H1 (cell line): ENCODE data around the gene CBARP. TPM values are rescaled to one million over a fixed set of nuclear protein-coding genes. Genes with fewer than 3 reads are reported as not detected.

Source experiments
- CTCF ChIA-PET: fragments of 300-600 bp; sonication (Branson Sonifier 250); formaldehyde crosslinking; loops from one replicate; lab custom pipeline; 2021; ENCODE audit not compliant: partially characterized antibody; lab: Charles Lee
- POLR2A ChIA-PET: fragments of 300-600 bp; sonication (Branson Sonifier 250); formaldehyde crosslinking; loops from one replicate; lab custom pipeline; 2021; ENCODE audit warnings: inconsistent platforms; ENCODE audit not compliant: partially characterized antibody; lab: Charles Lee
- DNase-seq, 2 experiments: peaks; one replicate each; pipeline versions ENCODE4 v3.0.0 to v3.0.0-alpha.2; 2010 to 2022; ENCODE audit warnings: low spot score in 2 of 2, low read depth in 1 of 2, mixed read lengths in 1 of 2
- FAIRE-seq: peaks from 2 replicates; lab custom pipeline; 2011; peaks lifted over from hg19 to GRCh38; lab: Jason Lieb, UNC
- H2AFZ ChIP-seq: 2 replicates; pipeline ENCODE4 v1.8.1; 2012; ENCODE audit warnings: low read length, inconsistent platforms
- H2AK5ac ChIP-seq: 2 replicates; pipeline ENCODE4 v1.6.1; 2013; ENCODE audit warnings: low read depth, low read length
- H2BK120ac ChIP-seq: replicated peaks from 2 replicates; pipeline ENCODE3; 2013; ENCODE audit warnings: low read depth, low read length, inconsistent platforms
- H2BK12ac ChIP-seq: 2 replicates; pipeline ENCODE4 v1.6.1; 2013; ENCODE audit warnings: low read depth, low read length
- H2BK15ac ChIP-seq: 2 replicates; pipeline ENCODE4 v1.6.1; 2013; ENCODE audit warnings: low read length
- H2BK20ac ChIP-seq: 2 replicates; pipeline ENCODE4 v1.6.1; 2013; ENCODE audit warnings: low read length
- H2BK5ac ChIP-seq: 2 replicates; pipeline ENCODE4 v1.6.1; 2013; ENCODE audit warnings: low read depth, low read length
- H3K14ac ChIP-seq: 2 replicates; pipeline ENCODE4 v1.6.1; 2013; ENCODE audit warnings: inconsistent platforms; ENCODE audit not compliant: insufficient read length
- H3K18ac ChIP-seq: 2 replicates; pipeline ENCODE4 v1.6.1; 2013; ENCODE audit warnings: low read length; ENCODE audit errors: extremely low read depth
- H3K23ac ChIP-seq: 2 replicates; pipeline ENCODE4 v1.6.1; 2013; ENCODE audit warnings: inconsistent platforms; ENCODE audit not compliant: insufficient read length
- H3K23me2 ChIP-seq: 2 replicates; pipeline ENCODE4 v1.6.1; 2013; ENCODE audit warnings: low read depth, low read length
- H3K27ac ChIP-seq: 2 replicates; pipeline ENCODE4 v1.6.1; 2011; ENCODE audit warnings: low read depth, low read length, inconsistent platforms
- H3K27me3 ChIP-seq, 4 experiments: replicated peaks in 1 of 4; 1 replicate in 1 of 4; 2 replicates in 3 of 4; pipeline versions ENCODE4 v1.6.1 to v1.8.1; 2011 to 2013; ENCODE audit warnings: low read length in 3 of 4, mild to moderate bottlenecking in 3 of 4, inconsistent platforms in 2 of 4, mixed read lengths in 2 of 4, moderate library complexity in 1 of 4; ENCODE audit not compliant: control insufficient read depth in 3 of 4, insufficient read depth in 3 of 4; ENCODE audit errors: extremely low read depth in 1 of 4
- H3K36me3 ChIP-seq, 4 experiments: 2 replicates each; pipeline versions ENCODE4 v1.6.1 to v1.8.1; 2011 to 2013; ENCODE audit warnings: mild to moderate bottlenecking in 4 of 4, low read length in 3 of 4, moderate library complexity in 2 of 4, control low read depth in 1 of 4, inconsistent platforms in 1 of 4; ENCODE audit not compliant: insufficient read depth in 4 of 4, control insufficient read depth in 2 of 4
- H3K4ac ChIP-seq: replicated peaks from 2 replicates; pipeline ENCODE3; 2013; ENCODE audit warnings: low read length, low read depth, mixed read lengths, inconsistent platforms; ENCODE audit not compliant: insufficient read length
- H3K4me1 ChIP-seq, 4 experiments: replicated peaks in 1 of 4; 1 replicate in 1 of 4; 2 replicates in 3 of 4; pipeline versions ENCODE4 v1.6.1 to v1.8.1; 2011 to 2013; ENCODE audit warnings: low read length in 3 of 4, inconsistent platforms in 2 of 4, mixed read lengths in 1 of 4; ENCODE audit not compliant: insufficient read depth in 4 of 4, control insufficient read depth in 3 of 4
- H3K4me2 ChIP-seq, 2 experiments: 2 replicates each; pipeline versions ENCODE4 v1.6.1 to v1.8.1; 2011 to 2013; ENCODE audit warnings: low read depth in 2 of 2, low read length in 2 of 2, control low read depth in 1 of 2, inconsistent platforms in 1 of 2, mild to moderate bottlenecking in 1 of 2; ENCODE audit not compliant: insufficient read depth in 1 of 2
- H3K4me3 ChIP-seq, 4 experiments: fragments of 200-600, 300-600 bp in 1 of 4; sonication (generic), shearing (Covaris generic), sonication (Bioruptor Twin) in 1 of 4; 2 replicates each; pipeline versions ENCODE4 v1.5.1 to v1.8.1; 2011 to 2016; ENCODE audit warnings: low read length in 4 of 4, low read depth in 3 of 4, control low read depth in 2 of 4, inconsistent platforms in 2 of 4, mild to moderate bottlenecking in 2 of 4, mixed read lengths in 1 of 4, moderate library complexity in 1 of 4; ENCODE audit not compliant: insufficient read depth in 2 of 4; ENCODE audit errors: extremely low read depth in 1 of 4
- H3K56ac ChIP-seq: replicated peaks from 2 replicates; pipeline ENCODE3; 2013; ENCODE audit warnings: low read depth, mild to moderate bottlenecking, mixed read lengths, low read length, inconsistent platforms; ENCODE audit not compliant: insufficient read length
- H3K79me1 ChIP-seq: 2 replicates; pipeline ENCODE4 v1.6.1; 2013; ENCODE audit warnings: low read depth, low read length, control low read depth
- H3K79me2 ChIP-seq, 2 experiments: 2 replicates each; pipeline versions ENCODE4 v1.6.1 to v1.8.1; 2012 to 2013; ENCODE audit warnings: low read length in 2 of 2, mild to moderate bottlenecking in 2 of 2, inconsistent platforms in 1 of 2; ENCODE audit not compliant: insufficient read depth in 2 of 2, control insufficient read depth in 1 of 2
- H3K9ac ChIP-seq, 4 experiments: replicated peaks in 1 of 4; 1 replicate in 1 of 4; 2 replicates in 3 of 4; pipeline versions ENCODE4 v1.6.1 to v1.8.1; 2011 to 2013; ENCODE audit warnings: low read depth in 3 of 4, low read length in 3 of 4, control low read depth in 2 of 4, mild to moderate bottlenecking in 2 of 4, moderate library complexity in 2 of 4, inconsistent platforms in 1 of 4; ENCODE audit errors: extremely low read depth in 1 of 4
- H3K9me3 ChIP-seq, 2 experiments: 2 replicates each; pipeline versions ENCODE4 v1.6.1 to v1.8.1; 2012 to 2013; ENCODE audit warnings: mild to moderate bottlenecking in 2 of 2, moderate library complexity in 2 of 2, control low read depth in 1 of 2, inconsistent platforms in 1 of 2, low read depth in 1 of 2, low read length in 1 of 2, mixed read lengths in 1 of 2; ENCODE audit not compliant: insufficient read depth in 2 of 2
- H4K20me1 ChIP-seq, 2 experiments: replicated peaks in 1 of 2; 2 replicates each; pipeline versions ENCODE3 to v1.8.1; 2011 to 2013; ENCODE audit warnings: inconsistent platforms in 2 of 2, low read length in 2 of 2, mild to moderate bottlenecking in 1 of 2; ENCODE audit not compliant: insufficient read depth in 2 of 2, control insufficient read depth in 1 of 2
- H4K5ac ChIP-seq: 2 replicates; pipeline ENCODE4 v1.6.1; 2013; ENCODE audit warnings: low read length, low read depth, mixed read lengths, inconsistent platforms; ENCODE audit not compliant: insufficient read length
- H4K8ac ChIP-seq: 2 replicates; pipeline ENCODE4 v1.8.0; 2013; ENCODE audit warnings: mild to moderate bottlenecking, moderate library complexity, low read length, inconsistent platforms; ENCODE audit not compliant: insufficient read depth; ENCODE audit errors: extremely low read depth
- H4K91ac ChIP-seq: replicated peaks from 2 replicates; pipeline ENCODE3; 2013; ENCODE audit warnings: low read length, mixed read lengths, inconsistent platforms; ENCODE audit not compliant: insufficient read length
- CBX5 ChIP-seq: fragments of 300-800, 300-1000 bp; sonication (generic); IDR thresholded peaks from 2 replicates; pipeline ENCODE4 v1.7.1; 2016; ENCODE audit warnings: antibody characterized with exemption, low read length, low read depth
- EGR1 ChIP-seq: IDR thresholded peaks from 2 replicates; pipeline ENCODE4 v1.6.1; 2011; ENCODE audit warnings: low read depth, low read length, borderline replicate concordance
- JUN ChIP-seq: IDR thresholded peaks from 2 replicates; pipeline ENCODE4 v1.6.1; 2011; ENCODE audit warnings: low read depth, mild to moderate bottlenecking, improper control_type of control experiment, low read length
- JUND ChIP-seq: IDR thresholded peaks from 2 replicates; pipeline ENCODE4 v1.6.1; 2011; ENCODE audit warnings: mild to moderate bottlenecking, improper control_type of control experiment, low read length
- PHF8 ChIP-seq: fragments of 200-600 bp; sonication (generic); conservative IDR thresholded peaks from 2 replicates; pipeline ENCODE4 v1.7.1; 2012; ENCODE audit warnings: low read depth, mild to moderate bottlenecking, inconsistent platforms, low read length, moderate library complexity
- POLR2A ChIP-seq, 2 experiments: IDR thresholded peaks; 1 replicate in 1 of 2; 2 replicates in 1 of 2; pipeline ENCODE4 v1.6.1; 2011; ENCODE audit warnings: low read depth in 2 of 2, low read length in 2 of 2, mild to moderate bottlenecking in 2 of 2; ENCODE audit errors: control extremely low read depth in 1 of 2
- SIN3A ChIP-seq, 2 experiments: IDR thresholded peaks in 1 of 2; conservative IDR thresholded peaks in 1 of 2; 2 replicates each; pipeline ENCODE4 v1.6.1; 2011 to 2012; ENCODE audit warnings: low read length in 2 of 2, improper control_type of control experiment in 1 of 2, low read depth in 1 of 2, mild to moderate bottlenecking in 1 of 2
- TAF1 ChIP-seq: IDR thresholded peaks from 2 replicates; pipeline ENCODE4 v1.6.1; 2011; ENCODE audit warnings: mild to moderate bottlenecking, low read depth, low read length
- TAF7 ChIP-seq: optimal IDR thresholded peaks from 2 replicates; pipeline ENCODE3; 2011; ENCODE audit warnings: low read depth, mild to moderate bottlenecking, inconsistent platforms, low read length, moderate library complexity, borderline replicate concordance
- TBP ChIP-seq: IDR thresholded peaks from 2 replicates; pipeline ENCODE4 v1.6.1; 2011; ENCODE audit warnings: low read depth, low read length, improper control_type of control experiment
- WGBS, 2 experiments: shearing (Covaris generic) in 1 of 2; methylation state at CpG; one replicate each; pipeline versions ENCODE4 v1.1.6 to v1.1.7; 2013 to 2015; ENCODE audit warnings: low lambda C conversion rate in 2 of 2, mixed read lengths in 2 of 2, inconsistent platforms in 1 of 2, low coverage in 1 of 2, missing lambda C conversion rate in 1 of 2; ENCODE audit not compliant: insufficient replicate concordance in 2 of 2, insufficient coverage in 1 of 2, insufficient read length in 1 of 2; ENCODE audit errors: extremely low coverage in 1 of 2, missing lambda C conversion rate in 1 of 2; 5-methylcytosine and 5-hydroxymethylcytosine counted together
- polyA plus RNA-seq, 7 experiments: library from polyadenylated mRNA; depleted of rRNA in 3 of 7; stranded (reverse) in 5 of 7; unstranded in 2 of 7; fragments of >200 nt in 5 of 7; fragments of 200-250 nt in 2 of 7; gene quantifications; 1 replicate in 5 of 7; 2 replicates in 1 of 7; 4 replicates in 1 of 7; pipeline versions ENCODE4 v1.2.1 to v1.2.3, GENCODE V29; 2011 to 2013; ENCODE audit warnings: missing spikeins in 2 of 7, mixed read lengths in 2 of 7
- total RNA-seq: library from RNA; stranded (reverse); fragmentation: NEBNext Ultra II Directional; extraction: Animal tissue kit (Norgen Biotek cat#: 25700); gene quantifications from 2 replicates; pipeline ENCODE4 v1.2.1, GENCODE V29; 2021
- TF ChIP-seq, protein P1 (sequence below): IDR thresholded peaks from 2 replicates; pipeline ENCODE4 v1.6.1; 2012; ENCODE audit warnings: inconsistent platforms

Gene CBARP
- total and polyA plus RNA-seq, 2 of the 8 experiments (the other 6 are each of a cell fraction or from before 2014, with no cell fraction given): 4.9 to 14.7 TPM

DNA sequence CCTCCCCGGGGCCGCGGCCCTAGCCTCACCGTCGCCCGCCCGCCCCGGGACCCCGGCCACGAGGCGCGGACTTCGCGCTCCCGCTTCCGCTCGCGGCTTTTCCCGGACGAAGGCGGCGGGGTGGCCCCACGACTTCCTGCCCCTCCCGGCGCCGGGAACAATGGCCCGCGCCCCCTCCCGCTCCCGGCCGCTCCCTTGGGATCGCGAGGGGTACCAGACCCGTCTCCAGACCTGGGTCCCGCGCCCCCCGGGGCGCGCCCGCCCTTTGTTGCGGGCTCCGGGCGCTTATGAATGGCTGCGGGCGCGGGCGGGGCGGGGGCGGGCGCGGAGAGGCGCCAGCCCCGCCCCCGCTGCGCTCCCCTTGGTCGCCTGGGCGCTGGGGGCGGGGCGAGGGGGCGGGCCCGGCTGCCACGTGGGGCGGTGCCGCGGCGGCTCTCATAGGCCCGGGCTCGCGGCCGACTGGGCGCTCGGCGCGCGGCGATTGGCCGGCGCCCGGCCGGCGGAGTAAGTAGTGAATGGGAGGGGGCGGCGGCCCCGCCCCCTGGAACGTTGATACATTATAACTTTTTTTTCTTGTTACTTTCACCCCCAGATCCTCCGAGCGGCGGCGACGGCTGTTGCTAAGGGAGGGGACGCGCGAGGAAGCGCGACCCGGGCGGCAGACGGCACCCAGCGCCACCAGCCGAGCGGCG, 11.6 kb upstream of the CBARP start:
- no peaks in the 10 kb centered on the region for H3K27me3 ChIP-seq
- H3K18ac ChIP-seq: no peak overlapping the region; the same call in 1 of the 2 replicates
- no peak overlapping the region for H4K91ac ChIP-seq
- no peaks in the 10 kb centered on the region for H3K9me3 ChIP-seq
- peaks cover 9 to 14% of the 10 kb centered on the region in 2 experiments for H4K20me1 ChIP-seq
- H3K23ac ChIP-seq: no peak overlapping the region
- H3K27ac ChIP-seq: peak overlapping the region; percentile 94; the same call in 1 of the 2 replicates
- peak overlapping the region; percentile 42 to 79; a peak in 3 of 4 replicates for H3K4me2 ChIP-seq
- DNase-seq (peak in 1 of 2 experiments; percentile 89), FAIRE-seq (no peak)
- H2AFZ ChIP-seq: no peak overlapping the region
- peaks cover 8% of the 10 kb centered on the region; the same call in 1 of the 2 replicates for H3K79me1 ChIP-seq
- H4K5ac ChIP-seq: peak overlapping the region; percentile 77
- POLR2A ChIA-PET: interaction anchor here (0.7 to 14.3 kb wide), 10 partner anchors 11 to 222 kb away, joined by 3 to 456 read pairs (median 4); partner anchors contain the start of genes CBARP, CIRBP, CNN2 and FAM174C
- peaks cover 0 to 29% (median 13%) of the 10 kb centered on the region in 4 experiments; a peak in 6 of 7 replicates for H3K4me1 ChIP-seq
- no peak overlapping the region for H2BK15ac ChIP-seq
- WGBS, 2 experiments: 2% methylated on average over 29 of the region's 102 CpGs; no CpG with 5 or more reads in 1 of the 2 experiments
- H4K8ac ChIP-seq: peak overlapping the region; percentile 98; the same call in 1 of the 2 replicates
- no peak overlapping the region for H2BK20ac ChIP-seq
- H3K14ac ChIP-seq: no peak overlapping the region
- H3K9ac ChIP-seq: peak overlapping the region; percentile 52 to 98 (median 87)
- H2BK12ac ChIP-seq: no peak overlapping the region
- no peak overlapping the region for H2AK5ac ChIP-seq
- H2BK120ac ChIP-seq: no peak overlapping the region
- peaks cover 2% of the 10 kb centered on the region; the same call in 1 of the 2 replicates for H3K23me2 ChIP-seq
- CTCF ChIA-PET: no interaction called here
- no peak overlapping the region for H3K56ac ChIP-seq
- H3K4ac ChIP-seq: no peak overlapping the region
- H3K4me3 ChIP-seq: peak overlapping the region; percentile 66 to 99 (median 83)
- peaks cover 9 to 39% of the 10 kb centered on the region in 2 experiments for H3K79me2 ChIP-seq
- no peak overlapping the region; the same call in 1 of the 2 replicates for H2BK5ac ChIP-seq
- peaks cover 10 to 35% (median 23%) of the 10 kb centered on the region in 4 experiments for H3K36me3 ChIP-seq
- TF ChIP-seq POLR2A (IDR thresholded peaks at IDR 0.05; ENCODE audit: control extremely low read depth in 1 of 2, low read depth in 2 of 2, low read length in 2 of 2) (peak; percentile 60 to 65), EGR1 (peak; percentile 37; the same call in 1 of the 2 replicates), JUN (no peak), TAF7 (peak; percentile 26), TAF1 (peak; percentile 76), CBX5 (no peak), PHF8 (peak; percentile 50), TBP (peak; percentile 64), JUND (0 out of 2 replicates have a peak, but pooled peaks have one; percentile 6), SIN3A (conservative IDR thresholded peaks at IDR 0.05 in 1 of 2, IDR thresholded peaks at IDR 0.05 in 1 of 2; ENCODE audit: low read depth in 1 of 2, low read length in 2 of 2) (peak; percentile 48 to 87; a peak in 2 of 4 replicates)
- TF ChIP-seq, protein P1, sequence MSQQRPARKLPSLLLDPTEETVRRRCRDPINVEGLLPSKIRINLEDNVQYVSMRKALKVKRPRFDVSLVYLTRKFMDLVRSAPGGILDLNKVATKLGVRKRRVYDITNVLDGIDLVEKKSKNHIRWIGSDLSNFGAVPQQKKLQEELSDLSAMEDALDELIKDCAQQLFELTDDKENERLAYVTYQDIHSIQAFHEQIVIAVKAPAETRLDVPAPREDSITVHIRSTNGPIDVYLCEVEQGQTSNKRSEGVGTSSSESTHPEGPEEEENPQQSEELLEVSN: peak; percentile 68; the same call in 1 of the 2 replicates
